HCEC 1CT (cell line): ENCODE results near the gene THSD4.
"Not testable (repeated sequence)": the region's sequence is repeated elsewhere in the genome, so short reads cannot be mapped to it uniquely, and the experiment has no call there.

Source experiments
- DNase-seq: peaks from one replicate; pipeline ENCODE4 v3.0.0-alpha.2; 2017

THSD4 gene

DNA sequence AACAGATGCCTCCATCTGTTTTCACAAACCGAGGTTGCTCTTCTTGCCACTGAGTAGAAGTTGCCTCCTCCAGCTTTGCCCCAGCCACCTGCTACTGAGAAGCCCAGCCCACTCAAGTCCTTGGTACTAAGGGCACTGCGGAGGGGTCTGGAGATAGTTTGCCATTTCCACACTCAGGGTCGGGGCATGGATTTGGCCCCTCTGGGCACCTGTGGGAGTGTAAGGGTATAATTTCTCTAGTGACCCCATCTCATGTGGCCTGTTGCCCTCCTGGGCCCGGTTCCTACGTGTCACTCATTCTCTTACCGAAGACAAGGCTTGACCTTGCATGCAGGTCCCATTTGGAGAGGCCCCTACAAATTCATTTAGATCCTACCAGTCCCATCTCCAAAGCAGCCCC, 79.0 kb downstream of the THSD4 start:
- no peak for DNase-seq

DNA sequence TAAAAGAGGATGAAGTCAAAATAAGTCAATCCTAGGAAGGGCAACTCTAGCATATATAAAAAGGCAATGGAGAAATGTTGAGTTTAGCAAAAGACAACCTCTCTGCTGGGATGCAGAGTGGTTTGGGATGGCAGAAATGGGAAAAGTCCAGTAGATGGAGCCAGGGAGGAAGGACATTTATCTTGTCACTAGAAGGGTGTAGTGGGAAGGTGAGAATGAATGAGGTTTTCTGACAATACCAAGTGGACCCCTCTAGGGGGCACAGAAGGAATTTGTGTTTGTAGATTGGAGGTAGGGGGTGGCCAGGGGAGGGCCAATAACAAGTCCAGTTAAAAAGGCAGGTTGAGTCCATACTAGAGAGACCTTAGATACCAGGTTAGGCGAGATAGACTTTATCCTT, 80.0 kb downstream of the THSD4 start:
- no peak for DNase-seq

DNA sequence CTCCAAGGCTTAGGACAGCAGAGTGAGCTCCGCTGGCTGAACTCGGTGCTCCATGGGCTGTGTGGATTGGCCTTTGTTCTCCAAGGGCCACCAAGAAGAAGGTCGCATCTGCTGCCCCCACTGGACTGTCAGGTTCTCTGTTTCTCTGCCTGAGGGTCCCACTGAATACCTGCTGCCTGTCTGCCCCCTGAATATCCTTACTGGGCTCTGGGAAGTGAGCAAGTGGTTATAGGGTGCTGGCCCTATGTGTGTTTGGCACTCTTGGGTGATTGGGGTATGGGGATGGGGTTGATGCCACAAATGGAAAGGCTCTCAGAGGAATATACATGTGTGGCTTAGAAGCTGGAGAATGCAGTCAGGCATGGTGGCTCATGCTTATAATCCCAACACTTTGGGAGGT, 82.3 kb downstream of the THSD4 start:
- DNase-seq: no peak

DNA sequence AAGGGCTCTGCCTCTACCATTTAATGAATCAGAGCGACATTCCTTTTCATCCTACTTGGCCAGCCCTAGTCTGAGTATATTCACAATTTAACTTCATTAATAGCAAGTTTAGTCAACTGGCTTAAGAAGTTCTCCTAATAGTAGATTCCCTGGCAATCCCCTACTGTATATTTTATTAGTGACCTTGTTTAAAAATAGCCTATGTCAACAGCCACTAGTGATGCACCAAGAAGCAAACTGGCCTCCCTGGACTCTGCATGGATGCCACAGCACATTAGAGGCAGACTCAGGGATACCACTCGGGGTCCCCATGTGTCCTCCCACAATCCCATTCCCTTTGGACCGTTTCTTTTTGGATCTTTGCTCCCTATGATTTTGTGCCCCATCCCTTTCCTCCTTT, 83.6 kb downstream of the THSD4 start:
- no peak for DNase-seq

DNA sequence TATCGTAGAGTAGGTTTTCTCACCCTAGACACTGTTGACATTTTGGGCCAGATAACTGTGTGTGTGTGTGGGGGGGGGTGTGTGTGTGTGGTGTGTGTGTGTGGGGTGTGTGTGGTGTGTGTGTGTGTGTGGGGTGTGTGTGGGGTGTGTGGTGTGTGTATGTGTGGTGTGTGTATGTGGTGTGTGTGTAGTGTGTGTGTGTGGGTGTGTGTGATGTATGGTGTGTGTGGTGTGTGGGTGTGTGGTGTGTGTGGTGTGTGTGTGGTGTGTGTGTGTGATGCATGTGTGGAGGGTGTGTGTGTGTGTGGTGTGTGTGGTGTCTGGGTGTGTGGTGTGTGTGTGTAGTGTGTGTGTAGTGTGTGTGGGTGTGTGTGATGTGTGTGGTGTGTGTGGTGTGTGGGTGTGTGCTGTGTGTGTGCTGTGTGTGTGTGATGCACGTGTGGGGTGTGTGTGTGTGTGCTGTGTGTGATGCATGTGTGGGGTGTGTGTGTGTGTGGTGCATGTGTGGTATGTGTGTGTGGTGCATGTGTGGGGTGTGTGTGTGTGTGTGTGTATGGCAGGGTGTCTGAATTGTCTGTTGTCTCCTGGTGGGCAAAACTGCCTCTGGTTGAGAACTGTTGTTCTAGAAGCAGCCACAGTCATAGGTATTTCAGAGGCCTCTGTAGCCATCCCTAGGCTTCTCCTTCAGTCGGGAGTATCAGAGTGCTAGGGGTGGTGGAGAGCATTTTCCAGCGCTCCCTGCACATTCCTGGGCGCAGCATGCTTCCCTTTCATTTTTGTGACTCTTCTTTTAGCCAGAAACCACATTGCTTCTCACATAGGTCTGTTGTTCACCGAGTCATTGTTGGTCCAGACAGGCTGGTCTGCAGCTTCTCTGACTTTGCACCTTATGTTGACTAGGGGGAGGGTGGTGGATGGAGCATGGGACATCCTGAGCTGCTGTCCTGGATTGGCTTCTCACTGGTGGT, 84.4 kb downstream of the THSD4 start:
- no peak for DNase-seq

DNA sequence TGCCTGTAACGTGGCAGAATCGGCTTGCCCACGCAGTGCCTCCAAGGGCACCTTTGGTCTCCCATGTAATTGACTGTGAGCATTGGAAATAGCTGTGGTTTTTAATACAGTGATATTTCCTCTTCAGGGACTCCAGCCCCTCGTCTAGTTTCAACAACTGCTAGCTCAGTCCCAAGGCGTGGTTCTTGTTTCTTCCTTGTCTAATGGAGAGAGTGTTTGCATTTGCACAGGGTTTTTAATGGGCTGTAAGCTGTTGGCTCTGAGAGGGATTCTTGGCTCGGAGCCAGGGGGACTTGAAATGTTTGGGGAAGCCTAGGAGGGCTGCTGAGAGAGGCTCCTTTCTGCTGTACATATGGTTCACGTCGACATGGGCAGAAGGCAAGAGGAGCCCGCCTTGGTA, 86.2 kb downstream of the THSD4 start:
- DNase-seq: no peak

DNA sequence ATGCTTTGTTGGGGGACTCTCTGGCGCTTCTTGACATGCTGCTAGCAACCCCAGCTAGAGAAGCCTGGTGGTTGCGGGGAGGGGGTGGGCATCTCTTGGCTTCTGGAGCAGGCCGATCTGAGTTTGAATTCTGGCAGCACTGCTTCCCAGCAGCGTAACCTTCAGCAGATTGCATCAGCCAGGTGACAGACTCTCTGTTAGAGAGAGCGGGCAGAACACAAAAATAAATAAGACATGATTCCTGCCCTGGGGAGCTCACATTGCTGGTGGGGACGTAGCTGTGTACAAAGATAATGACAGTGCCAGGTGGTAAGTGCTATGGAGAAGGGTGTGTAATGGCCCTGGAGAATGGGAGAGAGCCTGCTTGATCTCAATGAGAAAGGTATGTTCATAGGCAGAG, 87.4 kb downstream of the THSD4 start:
- DNase-seq: no peak

DNA sequence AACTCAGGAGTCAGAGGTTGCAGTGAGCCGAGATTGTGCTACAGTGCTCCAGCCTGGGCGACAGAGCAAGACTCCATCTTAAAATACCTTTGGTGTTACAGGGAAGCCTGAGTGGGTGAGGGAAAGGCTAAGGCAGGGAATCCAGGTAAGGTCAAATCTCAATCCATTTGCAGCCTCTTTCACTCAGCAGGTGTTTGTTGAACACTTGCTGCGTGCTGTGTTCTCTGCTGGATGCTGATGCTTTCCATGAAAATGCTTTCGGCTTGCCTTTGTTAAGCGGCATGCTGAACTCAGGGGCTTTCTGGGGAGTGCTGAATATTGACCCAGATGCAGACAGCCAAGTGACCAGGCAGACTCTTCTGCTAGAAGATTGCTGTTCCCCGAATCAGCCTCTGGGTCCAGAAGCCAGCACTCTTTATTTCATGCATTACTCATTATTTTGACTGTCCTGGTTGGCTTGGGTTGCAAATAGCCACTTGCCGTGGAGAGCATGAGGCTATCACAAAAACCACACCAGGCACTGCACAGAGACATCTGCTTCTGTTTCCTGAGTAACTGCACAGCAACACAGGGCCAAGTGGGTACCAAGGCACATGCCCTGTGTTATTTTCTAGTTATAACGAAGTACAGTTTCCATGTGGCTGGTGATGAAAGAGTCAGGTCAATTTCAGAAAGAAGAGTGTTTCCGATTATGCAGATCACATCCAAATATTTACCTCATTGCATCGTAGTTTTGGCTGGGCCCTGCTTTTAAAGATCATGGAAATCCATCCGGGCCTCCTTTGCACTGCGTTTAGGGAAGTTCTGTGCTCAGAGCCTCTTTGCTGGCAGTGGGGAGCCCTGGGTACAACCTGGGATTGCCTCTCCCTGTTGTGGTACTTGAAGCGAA, 88.6 kb downstream of the THSD4 start:
- DNase-seq: no peak

DNA sequence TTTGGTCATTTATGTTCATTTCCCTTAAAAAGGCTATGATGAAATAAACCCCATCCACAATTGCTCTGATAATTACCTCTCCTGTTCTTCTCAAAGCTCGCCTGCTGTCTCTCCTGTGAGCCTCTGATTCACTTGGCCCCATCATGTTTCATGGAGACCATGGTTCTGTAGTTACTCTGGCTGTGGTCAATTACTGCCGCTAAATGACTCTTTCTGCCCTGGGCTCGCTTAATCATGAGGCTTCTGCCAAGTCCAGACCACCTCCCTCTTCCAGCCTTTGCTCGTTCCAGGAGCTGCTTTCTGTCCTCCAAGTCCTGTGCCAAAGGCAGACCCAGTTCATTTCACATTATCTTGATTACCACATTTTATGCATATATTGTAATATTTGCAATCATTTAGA, 91.9 kb downstream of the THSD4 start:
- DNase-seq: no peak

DNA sequence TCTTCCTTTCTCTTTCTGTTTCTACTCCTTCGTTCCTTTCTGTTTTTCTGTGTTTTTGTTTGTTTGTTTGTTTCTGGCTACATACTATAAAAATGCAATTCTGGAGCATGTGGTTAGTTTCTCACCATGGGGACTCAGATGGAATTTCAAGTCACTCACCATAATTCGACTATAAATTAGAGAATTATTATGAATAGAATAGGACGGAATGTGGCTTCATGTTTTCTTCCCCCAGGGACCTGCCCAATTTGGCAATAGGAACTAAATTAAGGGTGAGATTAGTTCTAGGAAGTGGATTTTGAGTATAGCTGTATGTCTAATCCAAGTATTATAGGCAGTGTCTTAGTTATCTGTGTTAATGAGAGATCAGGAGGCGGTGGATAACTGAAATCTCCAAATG, 96.9 kb downstream of the THSD4 start:
- no peak for DNase-seq

DNA sequence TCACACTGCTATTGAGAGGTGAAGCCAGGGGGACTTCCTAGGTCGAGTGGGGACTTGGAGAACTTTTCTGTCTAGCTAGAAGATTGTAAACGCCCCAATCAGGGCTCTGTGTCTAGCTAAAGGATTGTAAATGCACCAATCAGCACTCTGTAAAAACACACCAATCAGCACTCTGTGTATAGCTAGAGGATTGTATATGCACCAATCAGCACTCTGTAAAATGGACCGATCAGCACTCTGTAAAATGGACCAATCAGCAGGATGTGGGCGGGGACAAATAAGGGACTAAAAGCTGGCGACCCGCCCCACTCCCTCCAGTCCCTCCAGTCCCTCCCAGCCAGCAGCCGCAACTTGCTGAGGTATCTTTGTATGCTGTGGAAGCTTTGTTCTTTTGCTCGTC, 98.7 kb downstream of the THSD4 start:
- DNase-seq: not testable (repeated sequence)

DNA sequence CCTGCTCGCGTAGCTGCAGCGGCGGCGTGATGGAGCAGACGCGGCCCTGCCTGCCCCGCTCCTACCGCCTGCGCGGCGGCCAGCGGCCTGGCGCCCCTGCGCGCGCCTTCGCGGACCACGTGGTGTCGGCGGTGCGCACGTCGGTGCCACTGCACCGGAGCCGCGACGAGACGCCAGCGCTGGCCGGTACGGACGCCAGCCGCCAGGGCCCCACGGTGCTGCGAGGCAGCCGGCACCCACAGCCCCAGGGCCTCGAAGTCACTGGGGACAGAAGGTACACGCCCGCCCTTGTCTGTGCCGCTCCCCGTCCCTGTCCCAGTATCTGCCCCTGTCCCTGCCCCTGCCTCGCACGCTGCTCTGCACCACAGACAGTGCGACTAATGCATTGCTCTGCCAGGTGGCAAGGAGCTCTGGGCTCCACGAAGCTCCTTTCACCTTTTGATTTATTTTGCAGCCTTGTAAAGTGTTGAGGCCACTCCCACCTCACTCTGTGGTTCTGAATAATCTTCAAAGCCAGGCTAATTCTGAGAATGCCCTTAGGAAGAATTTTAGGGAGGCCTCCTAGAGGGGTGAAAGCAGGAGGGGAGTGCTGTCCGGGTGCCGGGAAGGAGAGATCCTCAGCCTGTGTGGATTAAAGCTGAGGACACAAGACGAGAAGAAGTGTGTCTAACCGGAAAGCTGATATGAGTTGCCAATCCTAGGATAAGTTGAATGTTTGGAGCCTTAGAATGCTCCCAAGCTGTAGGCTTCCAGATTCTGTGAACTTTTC, 100.0 kb downstream of the THSD4 start:
- no peak for DNase-seq

DNA sequence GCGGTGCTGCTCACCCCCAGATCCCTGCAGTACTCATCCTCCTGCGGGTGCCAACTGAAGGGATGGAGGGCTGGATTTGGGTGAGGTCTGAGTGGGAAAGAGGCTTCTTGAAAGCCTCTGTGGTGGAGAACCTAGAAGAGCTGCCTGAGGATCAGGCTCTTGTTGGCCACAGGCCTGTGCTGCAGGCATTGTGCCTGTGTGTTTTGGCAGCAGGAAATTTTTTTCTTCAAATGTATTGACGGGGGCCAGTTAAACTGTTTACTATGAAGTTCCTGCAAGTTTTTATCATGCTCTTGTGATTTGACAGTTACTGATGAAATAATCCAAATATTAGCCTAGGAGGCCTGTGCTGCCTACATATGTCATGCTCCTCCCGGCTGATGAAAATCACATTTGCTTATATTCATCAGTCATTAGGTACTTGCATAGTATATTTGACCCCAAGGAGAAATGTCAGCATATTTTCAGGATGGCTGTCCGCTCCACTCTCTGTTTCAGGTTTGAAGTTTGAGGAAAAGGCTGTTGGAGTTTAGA, 103.1 kb downstream of the THSD4 start:
- DNase-seq: no peak

DNA sequence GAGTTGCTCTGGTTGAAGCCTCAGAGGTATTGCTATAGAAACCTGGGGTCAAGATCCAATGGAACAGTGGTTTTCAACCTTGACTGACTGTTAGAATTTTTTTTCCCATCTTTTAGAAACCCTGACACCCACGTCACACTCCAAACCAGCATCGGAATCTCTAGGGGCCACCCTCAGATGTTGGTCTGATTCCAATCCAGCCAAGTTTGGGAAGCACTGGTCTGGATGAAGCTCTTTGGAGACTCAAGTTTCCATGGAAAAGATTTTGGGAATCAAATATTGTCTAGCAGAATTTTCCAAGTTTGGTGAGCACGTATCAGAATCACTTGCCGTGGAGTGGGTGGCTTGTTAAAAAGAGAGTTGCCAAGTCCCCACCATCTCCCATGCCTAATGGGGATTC, 103.8 kb downstream of the THSD4 start:
- DNase-seq: no peak

DNA sequence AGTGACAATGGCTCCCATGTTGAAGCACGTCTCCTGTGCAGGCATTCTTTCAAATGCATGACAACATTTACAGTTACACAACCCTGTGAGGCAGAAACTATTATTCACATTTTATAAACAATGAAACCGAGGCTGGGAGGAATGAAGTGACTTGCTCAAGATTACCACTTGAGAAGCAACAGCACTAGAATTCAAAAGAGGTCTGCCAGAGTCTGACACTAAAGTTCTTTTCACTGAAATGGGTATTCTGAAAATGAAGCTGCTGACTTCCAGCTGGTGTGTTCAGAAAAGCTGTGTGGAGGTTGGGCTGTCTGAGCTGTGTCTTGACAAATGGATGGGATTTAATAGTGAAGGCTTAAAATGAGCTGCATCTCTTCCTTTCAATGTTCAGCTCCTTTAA, 104.4 kb downstream of the THSD4 start:
- DNase-seq: peak; percentile 84

DNA sequence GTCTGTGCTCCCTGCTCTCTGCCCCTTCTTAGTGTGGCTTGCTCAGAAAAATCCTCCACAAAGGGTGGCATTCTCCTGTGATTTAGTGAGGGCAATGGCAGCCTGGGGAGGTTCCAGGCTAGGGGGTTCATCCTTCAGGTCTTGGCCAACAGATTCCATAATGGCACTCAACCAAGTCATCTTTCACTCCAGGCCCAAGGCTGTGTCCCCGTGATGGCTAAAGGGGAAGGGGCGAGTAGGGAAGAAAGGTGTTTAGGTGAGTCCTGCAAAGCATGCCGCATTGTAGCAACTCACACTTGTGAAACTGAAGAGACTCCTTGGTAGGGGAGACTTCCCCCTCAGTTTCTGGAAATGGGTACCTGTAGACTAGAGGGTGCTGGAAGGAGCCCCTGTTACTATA, 105.6 kb downstream of the THSD4 start:
- no peak for DNase-seq

DNA sequence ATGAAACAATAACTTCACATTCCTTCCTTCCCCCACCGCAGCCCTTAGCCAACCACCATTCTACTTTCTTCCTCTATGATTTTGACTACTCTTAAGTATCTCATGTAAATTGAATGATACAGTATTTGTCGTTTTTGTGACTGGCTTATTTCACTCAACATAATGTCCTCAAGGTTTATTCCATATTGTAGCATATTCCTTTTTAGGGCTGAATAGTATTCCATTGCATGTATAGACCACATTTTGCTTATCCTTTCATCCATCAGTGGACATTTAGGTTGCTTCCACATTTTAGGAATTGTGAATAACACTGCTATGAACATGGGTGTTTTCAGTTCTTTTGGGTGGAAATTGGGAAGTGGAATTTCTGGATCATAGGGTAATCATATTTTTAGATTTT, 106.1 kb downstream of the THSD4 start:
- no peak for DNase-seq

DNA sequence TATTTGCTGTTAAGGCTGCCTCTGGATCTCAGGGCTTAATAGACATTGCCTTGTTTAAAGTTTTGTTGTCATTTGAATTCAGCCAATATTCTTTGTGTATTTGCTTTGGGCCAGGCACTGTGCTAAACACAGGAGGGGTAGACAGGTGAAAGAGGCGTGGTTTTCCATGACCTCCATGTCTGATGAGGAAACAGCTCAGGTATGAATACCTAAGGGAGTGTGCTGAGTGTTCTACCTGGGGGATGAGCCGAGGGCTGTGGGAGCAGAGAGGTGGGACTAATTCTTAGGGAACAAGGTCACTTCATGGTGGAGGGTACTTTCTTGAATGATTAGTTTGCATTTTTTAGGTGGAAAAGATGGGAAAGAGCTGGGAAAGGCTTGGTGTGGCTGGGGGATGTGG, 108.2 kb downstream of the THSD4 start:
- no peak for DNase-seq

DNA sequence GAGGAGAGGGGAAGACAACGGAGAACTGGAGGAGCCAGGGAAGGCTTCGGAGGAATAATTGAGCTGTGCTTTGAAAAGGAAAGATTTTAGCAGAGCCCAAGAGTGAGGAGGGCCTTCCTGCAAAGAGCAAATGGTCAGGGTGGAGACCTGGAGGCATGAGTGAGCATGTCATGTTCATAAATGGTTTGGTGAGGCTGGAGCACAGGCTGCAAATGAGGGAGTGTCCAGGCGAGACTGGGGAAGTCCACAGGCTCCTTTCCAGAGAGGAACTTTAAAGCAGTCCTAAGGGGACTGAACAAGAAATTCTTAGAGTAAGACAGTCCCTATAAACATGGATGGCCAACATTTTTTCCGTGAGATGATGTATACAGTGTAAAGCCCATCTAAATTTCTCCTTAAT, 108.8 kb downstream of the THSD4 start:
- no peak for DNase-seq

DNA sequence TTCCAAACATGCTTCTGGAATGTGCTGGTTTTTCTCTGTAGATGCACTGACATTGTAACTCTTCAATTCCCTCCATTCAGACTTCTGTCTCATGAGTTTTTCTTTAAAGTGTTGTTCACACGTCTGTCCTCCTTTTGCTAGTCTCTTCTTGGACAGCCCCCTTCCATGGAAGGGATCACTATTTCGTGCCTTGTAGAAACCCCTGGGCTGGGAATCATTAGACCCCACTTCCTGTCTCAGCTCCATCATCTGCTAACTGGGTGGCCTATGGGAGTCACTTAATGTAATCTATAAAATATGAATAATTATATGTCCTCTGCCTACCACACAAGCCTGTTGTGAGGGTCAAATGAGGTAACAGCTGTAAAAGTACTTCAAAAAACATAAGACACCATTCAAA, 110.6 kb downstream of the THSD4 start:
- DNase-seq: no peak

DNA sequence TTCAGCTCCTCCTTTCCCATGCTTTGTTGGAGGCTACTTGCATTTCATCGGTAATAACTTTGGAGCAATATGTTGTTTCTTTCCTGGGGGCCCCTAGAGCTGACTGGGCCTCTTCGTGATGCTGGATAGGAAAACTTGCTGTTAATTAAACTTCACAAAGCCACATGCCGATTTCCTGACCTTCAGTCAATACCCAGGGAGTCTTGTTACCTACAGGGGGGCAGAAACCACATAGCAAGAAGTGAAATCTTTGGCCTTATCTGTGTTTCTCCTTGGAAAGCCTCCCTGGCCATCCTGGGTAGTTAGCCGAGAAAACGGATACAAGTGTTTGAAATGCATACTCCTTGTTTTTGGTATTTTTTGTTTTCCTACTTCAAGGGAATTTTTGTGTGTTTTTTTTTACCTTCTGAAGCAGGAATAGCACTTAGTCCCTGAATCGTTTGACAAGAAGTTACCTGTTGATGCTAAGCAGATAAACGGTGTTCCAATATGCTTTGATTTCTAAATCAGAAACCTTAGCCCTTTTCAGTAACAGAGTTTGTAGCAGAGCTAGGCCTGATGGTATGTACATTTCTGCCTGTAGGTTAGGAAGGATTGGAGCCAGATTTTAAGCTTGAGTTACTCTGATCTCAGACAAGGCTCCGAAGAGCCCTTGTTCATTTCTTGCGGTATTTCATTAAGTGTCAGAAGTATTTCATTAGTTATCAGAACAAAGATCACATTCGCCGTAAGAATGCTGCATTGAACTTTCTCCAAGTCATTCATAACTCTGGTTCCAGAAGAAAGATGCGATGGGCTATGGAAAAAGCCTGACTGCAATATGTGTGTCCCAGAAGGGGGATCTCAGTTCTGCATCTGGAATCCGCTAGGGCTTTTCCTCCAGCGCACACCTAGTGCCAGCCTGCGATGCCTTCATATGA, 111.5 kb downstream of the THSD4 start:
- no peak for DNase-seq

DNA sequence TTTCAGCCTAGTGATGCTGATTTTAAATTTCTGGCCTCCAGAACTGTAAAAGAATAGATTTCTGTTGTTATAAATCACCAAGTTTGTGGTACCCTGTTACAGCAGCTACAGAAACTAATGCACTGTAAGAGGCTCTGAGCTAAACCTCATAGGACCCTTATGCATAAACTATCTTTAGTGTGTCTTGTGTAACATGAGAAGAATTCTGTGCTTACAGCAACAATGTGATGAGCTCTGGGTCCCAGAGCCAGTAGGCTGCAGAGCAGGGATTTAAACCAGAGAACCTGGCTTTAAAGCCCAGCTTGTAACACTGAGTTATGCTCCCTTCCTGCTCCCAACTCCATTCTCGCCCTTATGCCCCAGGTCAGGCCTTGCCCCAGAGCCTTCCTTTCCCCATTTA, 113.1 kb downstream of the THSD4 start:
- DNase-seq: no peak
